ENCODE measurements around the gene ZFHX3.

The ZFHX3 gene

GRCh38 chr16:73051961-73052360 is 4.0 kb upstream of the ZFHX3 start:
- peak in 1 of 2 donors; percentile 45 for DNase-seq (ENCODE audit: low read depth in 2 of 2)
- no peak overlapping the region for H3K4me3 ChIP-seq (replicated peaks in 1 of 2; ENCODE audit: low read depth in 2 of 2, low read length in 2 of 2)
- TF ChIP-seq CTCF (IDR thresholded peaks at IDR 0.05; ENCODE audit: low read depth, low read length): no peak

- no peak for TF ChIP-seq CTCF (IDR thresholded peaks at IDR 0.05; ENCODE audit: low read depth, low read length)
- H3K4me3 ChIP-seq (replicated peaks in 1 of 2; ENCODE audit: low read depth in 2 of 2, low read length in 2 of 2): no peak overlapping the region
These were observed 3.3 kb upstream of the ZFHX3 start for GRCh38 chr16:73051226-73051625.

GRCh38 chr16:73050201-73051099 is 2.5 kb upstream of the ZFHX3 start:
- H3K4me3 ChIP-seq (replicated peaks in 1 of 2; ENCODE audit: low read depth in 2 of 2, low read length in 2 of 2): no peak overlapping the region
- no peak for DNase-seq (ENCODE audit: low read depth in 2 of 2)
- no peak for TF ChIP-seq CTCF (IDR thresholded peaks at IDR 0.05; ENCODE audit: low read depth, low read length)

More at GRCh38 chr16:73051226-73051625, 3.3 kb upstream of the ZFHX3 start:
- DNase-seq (ENCODE audit: low read depth in 2 of 2): no peak

GRCh38 chr16:73049511-73049910 is 1.6 kb upstream of the ZFHX3 start:
- no peak for TF ChIP-seq CTCF (IDR thresholded peaks at IDR 0.05; ENCODE audit: low read depth, low read length)
- no peak overlapping the region for H3K4me3 ChIP-seq (replicated peaks in 1 of 2; ENCODE audit: low read depth in 2 of 2, low read length in 2 of 2)
- DNase-seq (ENCODE audit: low read depth in 2 of 2): no peak

- no peak for DNase-seq (ENCODE audit: low read depth in 2 of 2)
- H3K4me3 ChIP-seq (replicated peaks in 1 of 2; ENCODE audit: low read depth in 2 of 2, low read length in 2 of 2): peak overlapping the region in 1 of 2 donors; percentile 74
- TF ChIP-seq CTCF (IDR thresholded peaks at IDR 0.05; ENCODE audit: low read depth, low read length): no peak
These were observed 1.2 kb upstream of the ZFHX3 start for GRCh38 chr16:73049091-73049490.

- DNase-seq (ENCODE audit: low read depth in 2 of 2): peak; percentile 29 to 56
- peak overlapping the region; percentile 43 to 74 for H3K4me3 ChIP-seq (replicated peaks in 1 of 2; ENCODE audit: low read depth in 2 of 2, low read length in 2 of 2)
- TF ChIP-seq CTCF (IDR thresholded peaks at IDR 0.05; ENCODE audit: low read depth, low read length): no peak
These were observed 558 bp upstream of the ZFHX3 start for GRCh38 chr16:73048292-73049080.
